MV-4-11 (cell line): ENCODE data around the gene CCDC88C.
"Not testable (repeated sequence)": the region's sequence is repeated elsewhere in the genome, so short reads cannot be mapped to it uniquely, and the experiment has no call there.

Experiments used
- DNase-seq: peaks from one replicate; lab custom pipeline; 2025; lab: John Stamatoyannopoulos, UW

CCDC88C gene

DNA sequence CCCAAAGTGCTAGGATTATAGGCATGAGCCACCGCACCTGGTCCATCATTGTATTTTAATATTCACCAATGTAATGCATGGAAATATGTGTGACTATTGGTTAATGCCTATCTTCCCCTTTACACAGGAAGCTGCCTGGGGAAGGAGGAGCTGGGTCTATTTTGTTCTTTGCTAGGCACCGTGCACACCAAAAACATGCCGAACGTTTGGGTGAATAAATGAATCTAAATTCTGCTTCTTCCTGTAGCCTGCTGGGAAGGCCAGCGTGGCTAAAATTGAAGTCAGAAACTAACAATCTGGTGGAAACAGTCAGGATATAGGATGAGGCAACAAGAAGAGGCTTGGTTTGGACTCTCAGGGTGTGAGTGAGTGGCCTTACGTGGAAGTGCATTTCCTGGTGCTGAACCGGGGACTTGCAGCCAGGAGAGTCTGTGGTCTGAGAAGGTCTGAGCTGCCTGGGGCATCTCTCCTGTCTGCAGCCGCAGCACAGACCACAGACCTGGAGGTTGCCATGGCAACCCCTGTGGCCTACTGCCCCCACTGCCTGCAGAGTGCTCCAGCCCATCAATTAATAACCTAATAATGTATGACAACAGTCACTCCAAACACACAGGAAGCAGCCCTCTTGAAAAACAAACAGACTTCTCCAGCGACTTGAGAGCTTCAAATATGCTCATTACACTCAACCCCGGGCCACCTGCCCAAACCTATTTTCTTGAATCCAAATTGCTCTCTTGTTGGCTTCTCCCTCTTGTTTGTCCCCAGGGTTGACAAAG lies 167.6 kb downstream of the CCDC88C start:
- DNase-seq = peak; percentile 68

GRCh38 chr14:91246051-91246852 lies 171.4 kb downstream of the CCDC88C start:
- no peak for DNase-seq

- DNase-seq = not testable (repeated sequence)
These were observed 172.0 kb downstream of the CCDC88C start for GRCh38 chr14:91245616-91246015.

DNA sequence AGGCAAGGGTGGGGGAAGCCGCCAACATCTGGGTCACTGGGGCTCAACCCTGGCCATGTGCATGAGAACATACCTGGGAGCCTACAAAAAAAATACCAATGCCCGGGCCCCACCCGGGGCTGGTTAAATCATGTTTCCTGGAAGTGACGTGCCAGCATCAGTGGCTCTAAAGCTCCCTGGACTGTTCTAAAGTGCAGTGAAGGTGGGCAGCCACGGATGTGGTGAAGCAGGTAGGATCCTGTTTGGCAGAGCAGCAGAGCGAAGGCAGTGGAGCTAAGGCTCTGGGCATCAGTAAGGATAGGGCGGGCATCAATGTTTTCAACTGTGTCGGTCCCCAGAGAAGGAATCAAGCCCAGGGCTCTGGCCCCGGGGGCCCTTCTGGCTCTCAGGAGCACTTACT lies 172.6 kb downstream of the CCDC88C start:
- DNase-seq = no peak

DNA sequence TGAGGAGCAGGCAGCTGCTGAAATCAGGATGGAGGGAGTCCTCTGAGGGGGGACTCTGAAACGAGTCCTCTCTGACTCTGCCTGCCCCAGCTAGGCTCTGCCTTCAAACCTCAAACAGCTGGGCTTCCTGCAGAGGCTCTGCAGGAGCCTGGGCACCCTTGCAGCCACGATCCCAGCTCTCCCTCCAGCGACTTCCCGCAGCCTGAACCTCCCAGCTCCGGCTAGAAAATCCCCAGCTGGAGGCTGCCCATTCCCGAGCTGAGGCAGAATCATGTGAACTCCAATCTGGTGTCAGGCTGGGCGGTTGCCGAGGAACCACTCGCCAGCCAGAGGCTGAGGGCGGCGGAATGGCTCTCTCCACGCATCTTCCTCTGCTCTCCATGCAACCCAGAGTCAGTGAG lies 173.1 kb downstream of the CCDC88C start, which contains the start of gene GPR68:
Gene GPR68 (minus strand): TSS at position 204 of the 401 bp plus-strand sequence. CDS start 9,654 bp downstream, outside the sequence.
- peak; percentile 11 for DNase-seq

DNA sequence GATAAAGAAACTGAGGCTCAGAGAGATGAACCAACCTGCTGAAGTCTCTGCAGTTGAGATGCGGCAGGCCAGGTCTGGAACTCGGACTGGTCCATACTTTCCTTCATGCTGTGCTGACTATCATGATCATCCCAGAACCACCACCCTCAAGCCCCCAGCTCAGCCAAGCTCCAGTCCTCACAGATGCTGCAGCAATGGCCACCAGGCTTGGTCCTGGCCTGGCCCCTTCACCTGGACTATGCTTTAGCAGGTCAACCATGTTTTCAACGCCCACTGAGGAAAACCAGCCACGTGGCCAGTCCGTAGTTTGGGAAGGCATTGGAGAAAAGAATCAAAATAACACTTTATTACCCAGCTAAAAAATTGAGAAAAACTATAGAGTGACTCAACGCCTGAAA lies 174.5 kb downstream of the CCDC88C start:
- no peak for DNase-seq

GRCh38 chr14:91242635-91243034 lies 175.0 kb downstream of the CCDC88C start:
- DNase-seq = no peak

DNA sequence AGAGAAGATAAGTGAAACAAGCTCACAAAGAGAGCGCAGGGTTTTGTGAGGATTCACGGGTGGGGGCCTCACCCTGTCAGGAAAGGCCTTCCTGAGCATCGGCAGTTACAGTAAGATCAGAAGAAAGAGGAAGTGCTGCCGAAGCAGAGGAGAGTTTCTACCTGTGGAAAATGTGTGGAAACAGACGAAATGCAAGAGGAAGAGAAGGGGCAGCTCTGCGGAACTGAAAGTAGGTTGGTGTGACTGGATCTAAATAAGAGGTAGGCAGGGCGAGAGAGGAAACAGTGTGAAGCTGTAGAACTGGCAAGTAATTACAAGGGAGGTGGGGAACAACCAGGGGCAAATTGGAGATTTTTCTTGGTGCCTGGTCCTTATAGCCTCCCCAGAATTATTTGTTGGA lies 175.8 kb downstream of the CCDC88C start:
- peak; percentile 98 for DNase-seq

DNA sequence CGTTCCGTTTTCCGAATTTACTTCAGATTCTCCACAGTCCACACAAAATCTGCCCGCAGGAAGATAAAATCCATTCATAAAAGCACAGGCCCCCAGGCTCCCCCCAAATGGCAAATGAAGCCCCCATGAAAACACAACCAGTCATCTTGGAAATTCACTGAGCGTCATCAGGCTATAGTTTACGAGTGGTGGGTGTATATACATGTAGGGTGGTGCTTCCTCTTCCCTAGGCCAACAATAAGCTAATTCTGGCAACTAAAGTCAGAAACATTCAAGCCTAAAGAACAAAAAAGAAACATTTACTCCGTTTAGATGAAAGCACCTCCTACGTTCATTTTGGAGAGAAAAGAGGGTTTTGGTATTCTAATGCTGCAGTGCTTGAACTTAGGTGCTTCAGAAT lies 179.0 kb downstream of the CCDC88C start:
- DNase-seq = no peak

DNA sequence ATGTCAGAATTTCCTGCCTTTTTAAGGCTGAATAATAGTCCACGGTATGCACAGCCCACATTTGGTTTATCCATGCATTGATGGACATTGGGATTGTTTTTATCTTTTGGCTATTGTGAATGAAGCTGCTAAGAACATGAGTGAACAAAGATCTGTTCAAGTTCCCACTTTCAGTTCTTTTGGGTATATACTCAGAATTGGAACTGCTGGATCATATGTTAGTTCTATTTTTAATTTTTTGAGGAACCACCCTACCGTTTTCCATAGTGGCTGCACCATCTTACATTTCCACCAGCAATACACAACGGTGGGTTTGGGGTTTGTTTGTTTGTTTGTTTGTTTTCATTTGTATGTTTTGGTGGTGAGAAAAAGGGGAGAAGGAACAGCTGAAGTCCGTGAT lies 179.5 kb downstream of the CCDC88C start:
- peak; percentile 58 for DNase-seq

GRCh38 chr14:91237219-91237618 lies 180.4 kb downstream of the CCDC88C start:
- DNase-seq = peak; percentile 84

GRCh38 chr14:91235841-91236240 lies 181.8 kb downstream of the CCDC88C start:
- no peak for DNase-seq

DNA sequence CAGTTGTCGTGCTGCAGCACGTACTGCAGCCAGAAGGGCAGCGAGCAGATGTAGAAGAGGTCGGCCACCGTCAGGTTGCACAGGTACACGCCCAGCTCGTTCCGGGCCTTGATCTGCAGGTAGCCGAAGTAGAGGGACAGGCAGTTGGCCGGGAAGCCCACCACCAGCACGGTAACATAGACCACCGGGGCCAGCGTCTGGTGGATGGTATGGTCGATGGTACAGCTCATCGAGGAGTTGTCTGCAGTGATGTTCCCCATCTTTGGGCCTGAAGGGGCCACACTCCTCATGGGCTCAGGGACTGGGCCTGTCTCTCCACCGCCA lies 182.9 kb downstream of the CCDC88C start:
- DNase-seq = no peak

- no peak for DNase-seq
These were observed 183.5 kb downstream of the CCDC88C start for GRCh38 chr14:91233936-91234790.

DNA sequence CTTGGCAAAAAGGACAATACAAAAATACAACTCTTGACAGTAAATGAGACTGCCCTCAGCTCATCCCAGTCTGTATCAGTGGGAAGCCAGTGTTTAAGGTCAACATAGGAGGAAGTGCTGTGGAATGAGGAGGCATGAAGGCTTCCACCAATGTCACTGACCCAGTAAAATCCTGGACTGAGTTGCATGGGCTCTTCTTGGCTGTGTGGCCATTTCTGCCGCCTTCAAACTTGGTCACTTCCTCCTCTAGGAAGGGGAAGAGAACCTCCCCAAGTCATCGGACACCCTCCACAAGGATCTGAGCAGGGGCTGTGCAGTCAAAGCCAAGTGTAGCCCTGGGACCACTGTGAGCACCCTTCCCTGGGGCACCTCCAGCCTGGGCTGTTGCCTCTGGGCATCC lies 185.0 kb downstream of the CCDC88C start:
- peak; percentile 7 for DNase-seq

GRCh38 chr14:91232052-91232451 lies 185.6 kb downstream of the CCDC88C start:
- DNase-seq = peak; percentile 63

- DNase-seq = peak; percentile 4
These were observed 186.2 kb downstream of the CCDC88C start for GRCh38 chr14:91231446-91231845.

DNA sequence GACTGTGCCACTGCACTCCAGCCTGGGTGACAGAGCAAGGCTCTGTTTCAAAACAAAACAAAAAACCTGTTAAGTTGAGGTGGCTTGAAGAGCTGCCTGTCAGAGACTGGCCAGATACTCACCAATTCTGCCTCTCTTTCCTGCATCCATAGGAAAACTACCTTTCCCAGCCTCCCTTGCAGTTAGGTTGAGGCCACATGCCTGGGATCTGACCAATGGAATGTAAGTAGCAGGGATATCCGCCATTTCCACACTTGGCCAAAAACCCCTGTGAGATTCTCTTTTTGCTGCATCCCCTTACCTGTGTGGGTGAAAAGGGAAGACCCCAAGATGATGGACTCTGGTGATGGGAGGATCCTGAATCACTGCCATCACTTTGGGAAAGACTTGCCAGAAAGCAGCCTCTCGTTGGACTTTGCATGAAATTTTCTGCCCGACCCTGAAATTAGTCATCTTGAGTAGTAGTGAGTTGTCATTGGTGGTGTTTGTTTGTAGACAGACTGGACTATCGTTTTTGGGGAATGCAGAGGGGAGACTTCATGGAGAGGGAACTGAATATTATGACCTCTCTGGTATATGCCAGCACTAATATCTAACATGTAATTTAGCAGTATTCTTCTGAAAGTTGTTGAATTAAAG lies 187.1 kb downstream of the CCDC88C start:
- no peak for DNase-seq

DNA sequence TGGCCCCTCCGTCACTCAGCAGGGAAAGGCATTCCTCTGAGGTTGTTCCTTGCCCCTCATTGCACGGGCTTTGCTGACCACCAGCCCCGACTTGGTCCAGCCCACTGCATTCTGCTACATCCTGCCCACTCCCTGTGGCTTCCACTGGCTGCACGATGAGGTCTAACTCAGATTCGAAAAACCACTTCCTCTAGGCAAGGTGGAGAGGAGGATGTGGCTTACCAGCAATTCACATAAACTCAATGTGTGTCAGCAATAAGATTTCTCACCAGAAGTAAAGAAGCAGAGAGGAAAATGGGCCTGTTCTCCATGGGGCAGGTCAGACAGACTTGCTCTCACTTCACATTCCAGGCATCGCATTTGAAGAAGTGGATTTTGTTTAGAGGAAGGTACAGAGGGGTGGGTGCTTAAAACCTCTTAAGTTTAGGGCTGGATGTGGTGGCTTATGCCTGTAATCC lies 187.8 kb downstream of the CCDC88C start:
- DNase-seq = peak; percentile 92

DNA sequence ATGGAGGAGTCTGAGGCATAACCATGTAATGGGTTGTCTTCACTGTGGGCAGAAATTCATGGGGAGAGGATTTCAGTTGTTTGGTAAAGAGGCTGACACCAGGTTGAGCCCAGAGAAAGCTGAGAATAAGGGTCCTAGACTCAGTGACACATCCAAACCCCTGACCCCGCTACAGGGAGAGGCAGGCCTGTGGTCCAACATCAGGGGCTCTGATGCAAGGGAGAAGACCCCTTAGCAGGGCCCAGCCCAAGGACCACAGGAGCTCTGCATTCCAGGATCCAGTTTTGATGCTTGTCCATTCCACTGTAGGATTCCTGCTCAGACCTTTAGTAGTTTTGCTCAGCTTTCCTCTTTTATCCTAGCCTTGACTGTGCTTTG lies 188.6 kb downstream of the CCDC88C start:
- DNase-seq = no peak

DNA sequence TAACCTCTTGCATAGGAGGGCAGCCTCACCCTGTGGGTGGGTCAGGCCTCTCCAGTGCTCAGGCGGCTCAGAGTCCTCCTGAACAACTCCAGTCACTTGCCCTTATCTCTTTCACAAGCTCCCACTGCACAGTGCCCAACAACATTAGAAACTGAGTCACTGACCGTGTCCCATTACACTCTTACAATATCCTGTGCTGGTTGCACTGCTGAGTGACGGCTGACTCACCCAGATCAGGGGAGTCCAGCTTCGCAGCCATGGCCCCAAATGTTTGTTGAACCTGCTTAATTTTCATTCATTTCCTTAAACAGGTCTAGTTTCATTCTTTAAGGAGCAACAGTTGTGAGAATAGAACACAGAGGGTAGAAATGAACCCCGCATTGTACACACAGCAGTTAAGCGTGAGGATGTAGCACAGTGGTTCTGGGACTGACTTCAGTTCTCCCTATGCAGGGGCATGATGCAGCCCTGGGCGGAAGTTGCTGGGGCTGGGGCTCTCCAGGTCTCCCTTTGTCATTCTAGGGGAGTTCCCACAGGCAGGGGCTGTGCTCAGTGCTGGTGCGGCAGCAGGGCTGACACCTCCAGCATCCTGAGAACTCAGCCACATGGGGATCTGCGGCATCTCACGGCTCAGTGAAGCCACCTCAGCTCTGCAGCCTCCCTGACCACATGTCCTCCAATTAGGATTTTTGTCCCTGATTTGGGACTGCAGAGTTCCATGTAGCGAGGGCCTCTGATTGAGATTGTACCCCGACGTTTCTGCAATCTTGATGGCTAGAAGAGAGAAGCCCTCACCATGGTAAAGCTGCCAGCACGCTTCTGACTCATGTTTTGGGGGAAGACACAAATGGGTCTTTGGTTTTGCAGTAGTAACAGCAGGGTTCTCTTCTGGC lies 189.3 kb downstream of the CCDC88C start:
- peak; percentile 42 for DNase-seq
